K562 (cell line): ENCODE measurements around the gene EID2. TPM values are rescaled to one million over a fixed set of nuclear protein-coding genes. Genes with fewer than 3 reads are reported as not detected.

Experiments used
- FOXP1 ChIP-seq: sonication (generic); formaldehyde crosslinking; IDR thresholded peaks from 2 replicates; pipeline ENCODE4 v1.8.0; 2022; ENCODE audit warnings: mild to moderate bottlenecking, missing genetic modification reagents
- KDM1A ChIP-seq, 2 experiments: fragments of 450-650 bp; IDR thresholded peaks; 2 replicates each; pipeline ENCODE4 v1.6.1; 2016; ENCODE audit warnings: mild to moderate bottlenecking in 2 of 2
- KDM5B ChIP-seq: fragments of 200-600 bp; sonication (generic); IDR thresholded peaks from 2 replicates; pipeline ENCODE4 v1.6.1; 2012; ENCODE audit warnings: low read depth, mild to moderate bottlenecking, moderate library complexity, low read length, control low read depth, inconsistent platforms; ENCODE audit not compliant: insufficient replicate concordance
- KLF16 ChIP-seq: IDR thresholded peaks from 2 replicates; pipeline ENCODE4 v1.6.1; 2016; ENCODE audit warnings: antibody characterized with exemption
- NUFIP1 ChIP-seq: fragments of 450-650 bp; IDR thresholded peaks from 2 replicates; pipeline ENCODE4 v1.6.1; 2018; ENCODE audit not compliant: partially characterized antibody
- SMAD4 ChIP-seq: fragments of 250-450 bp; sonication (Bioruptor Pico); conservative IDR thresholded peaks from 2 replicates; pipeline ENCODE4 v1.8.0; 2021; ENCODE audit warnings: inconsistent platforms, mild to moderate bottlenecking, moderate library complexity
- SMC3 ChIP-seq: conservative IDR thresholded peaks from 2 replicates; pipeline ENCODE4 v1.6.1; 2011; ENCODE audit warnings: low read depth, low read length, improper control_type of control experiment; ENCODE audit not compliant: insufficient read depth
- SOX6 ChIP-seq: fragments of 450-650 bp; IDR thresholded peaks from 2 replicates; pipeline ENCODE4 v1.6.1; 2014; ENCODE audit warnings: mild to moderate bottlenecking
- ZFP30 ChIP-seq: fragments of 250-450 bp; sonication (Bioruptor Pico); IDR thresholded peaks from 2 replicates; pipeline ENCODE4 v1.8.0; 2022; ENCODE audit warnings: moderate library complexity, mild to moderate bottlenecking, inconsistent platforms, borderline replicate concordance
- ZFP36 ChIP-seq: fragments of 150-350 bp; IDR thresholded peaks from 2 replicates; pipeline ENCODE4 v1.6.1; 2018; ENCODE audit warnings: low read length, low read depth; ENCODE audit not compliant: partially characterized antibody
- ZNF695 ChIP-seq: fragments of 450-650 bp; formaldehyde crosslinking; IDR thresholded peaks from 2 replicates; pipeline ENCODE4 v1.4.0; 2020; ENCODE audit warnings: mild to moderate bottlenecking, moderate library complexity
- polyA plus RNA-seq, 8 experiments: library from polyadenylated mRNA; depleted of rRNA in 4 of 8; stranded (reverse) in 5 of 8; unstranded in 3 of 8; fragments of >200 nt; fragmentation: Nextera tagmentation in 2 of 8; fragmentation: Illumina TruSeq in 1 of 8; extraction: Ambion mirVana in 2 of 8; extraction: Trizol in 1 of 8; gene quantifications; 2 replicates each; pipeline versions ENCODE4 v1.2.1 to v1.2.3, GENCODE V29; 2011 to 2014; ENCODE audit warnings: inconsistent platforms in 1 of 8, missing spikeins in 1 of 8
- total RNA-seq, 7 experiments: library from RNA; depleted of rRNA in 6 of 7; stranded (reverse); fragments of >200 nt in 6 of 7; fragmentation: Illumina TruSeq in 2 of 7; extraction: Trizol in 2 of 7; gene quantifications; 2 replicates each; pipeline versions ENCODE4 v1.2.1 to v1.2.3, GENCODE V29; 2011 to 2021; ENCODE audit warnings: low replicate concordance in 1 of 7
- TF ChIP-seq, protein P1 (sequence below), 2 experiments: fragments of 250-450 bp in 1 of 2; fragments of 450-650 bp in 1 of 2; sonication (Bioruptor Pico) in 1 of 2; IDR thresholded peaks; 2 replicates each; pipeline versions ENCODE4 v1.6.1 to v1.8.0; 2016 to 2021; ENCODE audit warnings: mild to moderate bottlenecking in 2 of 2, moderate library complexity in 2 of 2, missing compliant biosample characterization in 1 of 2, missing genetic modification characterization in 1 of 2
- TF ChIP-seq, protein P2 (sequence below): sonication (generic); formaldehyde crosslinking; IDR thresholded peaks from 2 replicates; pipeline ENCODE4 v1.8.0; 2022; ENCODE audit warnings: mild to moderate bottlenecking, missing genetic modification reagents, borderline replicate concordance
- TF ChIP-seq, protein P3 (sequence below), 2 experiments: fragments of 200-800 bp in 1 of 2; sonication (Bioruptor generic) in 1 of 2; sonication (generic) in 1 of 2; formaldehyde crosslinking in 1 of 2; IDR thresholded peaks in 1 of 2; conservative IDR thresholded peaks in 1 of 2; 2 replicates each; pipeline versions ENCODE4 v1.5.0 to v1.6.1; 2016 to 2020; ENCODE audit warnings: missing compliant biosample characterization in 1 of 2, missing genetic modification characterization in 1 of 2, missing genetic modification reagents in 1 of 2
- TF ChIP-seq, protein P4 (sequence below): sonication (generic); formaldehyde crosslinking; IDR thresholded peaks from 2 replicates; pipeline ENCODE4 v1.8.0; 2022; ENCODE audit warnings: mild to moderate bottlenecking, missing genetic modification reagents
- TF ChIP-seq, protein P5 (sequence below): fragments of 250-450 bp; sonication (Bioruptor Pico); IDR thresholded peaks from 2 replicates; pipeline ENCODE4 v1.4.0; 2020; ENCODE audit warnings: mild to moderate bottlenecking
- TF ChIP-seq, protein P6 (sequence below): sonication (generic); formaldehyde crosslinking; IDR thresholded peaks from 2 replicates; pipeline ENCODE4 v1.8.1; 2023; ENCODE audit warnings: mild to moderate bottlenecking, missing genetic modification reagents

Gene EID2
- total and polyA plus RNA-seq, 9 of the 15 experiments (the other 6 are each of a cell fraction or from before 2014, with no cell fraction given) = 2.5 to 18.5 (median 11.3) TPM

DNA sequence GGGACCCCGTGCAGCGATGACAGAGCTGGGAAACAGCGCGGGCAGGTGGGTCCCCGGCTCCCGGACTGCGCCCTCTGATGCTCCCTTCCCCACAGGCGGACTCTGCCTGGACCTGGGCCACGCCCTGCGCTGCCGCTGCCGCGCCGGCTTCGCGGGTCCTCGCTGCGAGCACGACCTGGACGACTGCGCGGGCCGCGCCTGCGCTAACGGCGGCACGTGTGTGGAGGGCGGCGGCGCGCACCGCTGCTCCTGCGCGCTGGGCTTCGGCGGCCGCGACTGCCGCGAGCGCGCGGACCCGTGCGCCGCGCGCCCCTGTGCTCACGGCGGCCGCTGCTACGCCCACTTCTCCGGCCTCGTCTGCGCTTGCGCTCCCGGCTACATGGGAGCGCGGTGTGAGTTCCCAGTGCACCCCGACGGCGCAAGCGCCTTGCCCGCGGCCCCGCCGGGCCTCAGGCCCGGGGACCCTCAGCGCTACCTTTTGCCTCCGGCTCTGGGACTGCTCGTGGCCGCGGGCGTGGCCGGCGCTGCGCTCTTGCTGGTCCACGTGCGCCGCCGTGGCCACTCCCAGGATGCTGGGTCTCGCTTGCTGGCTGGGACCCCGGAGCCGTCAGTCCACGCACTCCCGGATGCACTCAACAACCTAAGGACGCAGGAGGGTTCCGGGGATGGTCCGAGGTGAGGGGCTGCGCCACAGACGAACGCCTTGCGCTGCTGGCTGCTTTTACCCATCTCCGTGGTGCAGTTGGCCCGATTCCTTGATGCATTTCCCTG, 32.8 kb downstream of the EID2 start (continued):
- TF ChIP-seq SMAD4 (CRISPR knock-in tag) (peak; percentile 81), NUFIP1 (no peak), FOXP1 (CRISPR knock-in tag) (peak; percentile 98), KDM5B (peak; percentile 52), SMC3 (no peak), ZFP36 (no peak), KLF16 (no peak), ZFP30 (CRISPR knock-in tag) (no peak), SOX6 (peak; percentile 32; the same call in 1 of the 2 replicates), KDM1A (IDR thresholded peaks at IDR 0.05) (peak; percentile 55 to 61; a peak in 3 of 4 replicates), ZNF695 (CRISPR knock-in tag) (no peak)
- TF ChIP-seq, protein P1, sequence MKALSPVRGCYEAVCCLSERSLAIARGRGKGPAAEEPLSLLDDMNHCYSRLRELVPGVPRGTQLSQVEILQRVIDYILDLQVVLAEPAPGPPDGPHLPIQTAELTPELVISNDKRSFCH (CRISPR knock-in tag; IDR thresholded peaks at IDR 0.05) = no peak
- TF ChIP-seq, protein P1 (tag; IDR thresholded peaks at IDR 0.05) = peak; percentile 69
- TF ChIP-seq, protein P2, sequence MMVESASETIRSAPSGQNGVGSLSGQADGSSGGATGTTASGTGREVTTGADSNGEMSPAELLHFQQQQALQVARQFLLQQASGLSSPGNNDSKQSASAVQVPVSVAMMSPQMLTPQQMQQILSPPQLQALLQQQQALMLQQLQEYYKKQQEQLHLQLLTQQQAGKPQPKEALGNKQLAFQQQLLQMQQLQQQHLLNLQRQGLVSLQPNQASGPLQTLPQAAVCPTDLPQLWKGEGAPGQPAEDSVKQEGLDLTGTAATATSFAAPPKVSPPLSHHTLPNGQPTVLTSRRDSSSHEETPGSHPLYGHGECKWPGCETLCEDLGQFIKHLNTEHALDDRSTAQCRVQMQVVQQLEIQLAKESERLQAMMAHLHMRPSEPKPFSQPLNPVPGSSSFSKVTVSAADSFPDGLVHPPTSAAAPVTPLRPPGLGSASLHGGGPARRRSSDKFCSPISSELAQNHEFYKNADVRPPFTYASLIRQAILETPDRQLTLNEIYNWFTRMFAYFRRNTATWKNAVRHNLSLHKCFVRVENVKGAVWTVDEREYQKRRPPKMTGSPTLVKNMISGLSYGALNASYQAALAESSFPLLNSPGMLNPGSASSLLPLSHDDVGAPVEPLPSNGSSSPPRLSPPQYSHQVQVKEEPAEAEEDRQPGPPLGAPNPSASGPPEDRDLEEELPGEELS (CRISPR knock-in tag) = 0 out of 2 replicates have a peak, but pooled peaks have one; percentile 46
- TF ChIP-seq, protein P3, sequence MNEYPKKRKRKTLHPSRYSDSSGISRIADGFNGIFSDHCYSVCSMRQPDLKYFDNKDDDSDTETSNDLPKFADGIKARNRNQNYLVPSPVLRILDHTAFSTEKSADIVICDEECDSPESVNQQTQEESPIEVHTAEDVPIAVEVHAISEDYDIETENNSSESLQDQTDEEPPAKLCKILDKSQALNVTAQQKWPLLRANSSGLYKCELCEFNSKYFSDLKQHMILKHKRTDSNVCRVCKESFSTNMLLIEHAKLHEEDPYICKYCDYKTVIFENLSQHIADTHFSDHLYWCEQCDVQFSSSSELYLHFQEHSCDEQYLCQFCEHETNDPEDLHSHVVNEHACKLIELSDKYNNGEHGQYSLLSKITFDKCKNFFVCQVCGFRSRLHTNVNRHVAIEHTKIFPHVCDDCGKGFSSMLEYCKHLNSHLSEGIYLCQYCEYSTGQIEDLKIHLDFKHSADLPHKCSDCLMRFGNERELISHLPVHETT (CRISPR knock-in tag; conservative IDR thresholded peaks at IDR 0.05 in 1 of 2, IDR thresholded peaks at IDR 0.05 in 1 of 2) = no peak
- TF ChIP-seq, protein P4, sequence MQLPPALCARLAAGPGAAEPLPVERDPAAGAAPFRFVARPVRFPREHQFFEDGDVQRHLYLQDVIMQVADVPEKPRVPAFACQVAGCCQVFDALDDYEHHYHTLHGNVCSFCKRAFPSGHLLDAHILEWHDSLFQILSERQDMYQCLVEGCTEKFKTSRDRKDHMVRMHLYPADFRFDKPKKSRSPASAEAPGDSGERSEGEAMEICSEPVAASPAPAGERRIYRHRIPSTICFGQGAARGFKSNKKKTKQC (CRISPR knock-in tag) = peak; percentile 83; the same call in 1 of the 2 replicates
- TF ChIP-seq, protein P5, sequence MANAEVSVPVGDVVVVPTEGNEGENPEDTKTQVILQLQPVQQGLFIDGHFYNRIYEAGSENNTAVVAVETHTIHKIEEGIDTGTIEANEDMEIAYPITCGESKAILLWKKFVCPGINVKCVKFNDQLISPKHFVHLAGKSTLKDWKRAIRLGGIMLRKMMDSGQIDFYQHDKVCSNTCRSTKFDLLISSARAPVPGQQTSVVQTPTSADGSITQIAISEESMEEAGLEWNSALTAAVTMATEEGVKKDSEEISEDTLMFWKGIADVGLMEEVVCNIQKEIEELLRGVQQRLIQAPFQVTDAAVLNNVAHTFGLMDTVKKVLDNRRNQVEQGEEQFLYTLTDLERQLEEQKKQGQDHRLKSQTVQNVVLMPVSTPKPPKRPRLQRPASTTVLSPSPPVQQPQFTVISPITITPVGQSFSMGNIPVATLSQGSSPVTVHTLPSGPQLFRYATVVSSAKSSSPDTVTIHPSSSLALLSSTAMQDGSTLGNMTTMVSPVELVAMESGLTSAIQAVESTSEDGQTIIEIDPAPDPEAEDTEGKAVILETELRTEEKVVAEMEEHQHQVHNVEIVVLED (CRISPR knock-in tag) = peak; percentile 37; the same call in 1 of the 2 replicates
- TF ChIP-seq, protein P6, sequence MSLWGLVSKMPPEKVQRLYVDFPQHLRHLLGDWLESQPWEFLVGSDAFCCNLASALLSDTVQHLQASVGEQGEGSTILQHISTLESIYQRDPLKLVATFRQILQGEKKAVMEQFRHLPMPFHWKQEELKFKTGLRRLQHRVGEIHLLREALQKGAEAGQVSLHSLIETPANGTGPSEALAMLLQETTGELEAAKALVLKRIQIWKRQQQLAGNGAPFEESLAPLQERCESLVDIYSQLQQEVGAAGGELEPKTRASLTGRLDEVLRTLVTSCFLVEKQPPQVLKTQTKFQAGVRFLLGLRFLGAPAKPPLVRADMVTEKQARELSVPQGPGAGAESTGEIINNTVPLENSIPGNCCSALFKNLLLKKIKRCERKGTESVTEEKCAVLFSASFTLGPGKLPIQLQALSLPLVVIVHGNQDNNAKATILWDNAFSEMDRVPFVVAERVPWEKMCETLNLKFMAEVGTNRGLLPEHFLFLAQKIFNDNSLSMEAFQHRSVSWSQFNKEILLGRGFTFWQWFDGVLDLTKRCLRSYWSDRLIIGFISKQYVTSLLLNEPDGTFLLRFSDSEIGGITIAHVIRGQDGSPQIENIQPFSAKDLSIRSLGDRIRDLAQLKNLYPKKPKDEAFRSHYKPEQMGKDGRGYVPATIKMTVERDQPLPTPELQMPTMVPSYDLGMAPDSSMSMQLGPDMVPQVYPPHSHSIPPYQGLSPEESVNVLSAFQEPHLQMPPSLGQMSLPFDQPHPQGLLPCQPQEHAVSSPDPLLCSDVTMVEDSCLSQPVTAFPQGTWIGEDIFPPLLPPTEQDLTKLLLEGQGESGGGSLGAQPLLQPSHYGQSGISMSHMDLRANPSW (CRISPR knock-in tag) = no peak
